HepG2 (cell line): ENCODE results near the gene THADA. TPM values are rescaled to one million over a fixed set of nuclear protein-coding genes. Genes with fewer than 3 reads are reported as not detected.
A peak's percentile ranks its signal among the peaks of the same experiment; 100 is the strongest.

ENCODE experiments used
- CEBPG ChIP-seq: IDR thresholded peaks from 2 replicates; pipeline ENCODE4 v1.6.1; 2016
- CENPX ChIP-seq: sonication (generic); formaldehyde crosslinking; IDR thresholded peaks from 2 replicates; pipeline ENCODE4 v1.9.0; 2021; ENCODE audit warnings: mild to moderate bottlenecking, missing genetic modification reagents, moderate library complexity
- ELF1 ChIP-seq: sonication (generic); formaldehyde crosslinking; IDR thresholded peaks from 2 replicates; pipeline ENCODE4 v1.4.0; 2020; ENCODE audit warnings: missing genetic modification reagents
- GATAD2A ChIP-seq: IDR thresholded peaks from 2 replicates; pipeline ENCODE4 v1.6.1; 2016
- HDAC1 ChIP-seq: sonication (generic); formaldehyde crosslinking; IDR thresholded peaks from 2 replicates; pipeline ENCODE4 v1.5.1; 2020; ENCODE audit warnings: mild to moderate bottlenecking, missing genetic modification reagents
- IRF1 ChIP-seq: sonication (generic); formaldehyde crosslinking; IDR thresholded peaks from 2 replicates; pipeline ENCODE4 v1.4.0; 2020; ENCODE audit warnings: low read depth, mild to moderate bottlenecking, missing genetic modification reagents
- MATR3 ChIP-seq: sonication (generic); formaldehyde crosslinking; IDR thresholded peaks from 2 replicates; pipeline ENCODE4 v1.4.0; 2020; ENCODE audit warnings: missing genetic modification reagents
- MAZ ChIP-seq, 2 experiments: sonication (generic) in 1 of 2; formaldehyde crosslinking in 1 of 2; IDR thresholded peaks; 2 replicates each; pipeline versions ENCODE4 v1.5.0 to v1.6.1; 2012 to 2020; ENCODE audit warnings: low read depth in 2 of 2, mild to moderate bottlenecking in 2 of 2, borderline replicate concordance in 1 of 2, improper control_type of control experiment in 1 of 2, low read length in 1 of 2, missing genetic modification reagents in 1 of 2, moderate library complexity in 1 of 2
- MED1 ChIP-seq: sonication (generic); formaldehyde crosslinking; IDR thresholded peaks from 2 replicates; pipeline ENCODE4 v1.4.0; 2020; ENCODE audit warnings: missing genetic modification reagents
- NAIF1 ChIP-seq: sonication (generic); formaldehyde crosslinking; IDR thresholded peaks from 2 replicates; pipeline ENCODE4 v1.5.0; 2020; ENCODE audit warnings: mild to moderate bottlenecking, missing genetic modification reagents, borderline replicate concordance
- PAWR ChIP-seq: sonication (generic); formaldehyde crosslinking; IDR thresholded peaks from 2 replicates; pipeline ENCODE4 v1.4.0; 2020; ENCODE audit warnings: missing genetic modification reagents, mild to moderate bottlenecking, borderline replicate concordance
- PHF8 ChIP-seq: sonication (generic); formaldehyde crosslinking; IDR thresholded peaks from 2 replicates; pipeline ENCODE4 v1.5.0; 2020; ENCODE audit warnings: missing genetic modification reagents
- REXO4 ChIP-seq: sonication (generic); formaldehyde crosslinking; IDR thresholded peaks from 2 replicates; pipeline ENCODE4 v1.8.0; 2022; ENCODE audit warnings: missing genetic modification reagents, mild to moderate bottlenecking, borderline replicate concordance
- RFX3 ChIP-seq: IDR thresholded peaks from 2 replicates; pipeline ENCODE4 v1.6.1; 2016; ENCODE audit warnings: missing biosample characterization, missing genetic modification reagents
- SNAPC5 ChIP-seq: sonication (generic); formaldehyde crosslinking; IDR thresholded peaks from 2 replicates; pipeline ENCODE4 v1.8.1; 2023; ENCODE audit warnings: mild to moderate bottlenecking, missing genetic modification reagents, borderline replicate concordance
- SP1 ChIP-seq, 2 experiments: fragments of 450-650 bp in 1 of 2; sonication (generic) in 1 of 2; formaldehyde crosslinking in 1 of 2; IDR thresholded peaks; 2 replicates each; pipeline versions ENCODE4 v1.4.0 to v1.6.1; 2016 to 2020; ENCODE audit warnings: missing genetic modification reagents in 1 of 2
- STAG1 ChIP-seq: sonication (generic); formaldehyde crosslinking; IDR thresholded peaks from 2 replicates; pipeline ENCODE4 v1.4.0; 2020; ENCODE audit warnings: missing genetic modification reagents
- TMF1 ChIP-seq: sonication (generic); formaldehyde crosslinking; IDR thresholded peaks from 2 replicates; pipeline ENCODE4 v1.8.1; 2022; ENCODE audit warnings: low read depth, missing genetic modification reagents
- YEATS4 ChIP-seq: sonication (generic); formaldehyde crosslinking; IDR thresholded peaks from 2 replicates; pipeline ENCODE4 v1.4.0; 2020; ENCODE audit warnings: missing genetic modification reagents, borderline replicate concordance
- ZBTB21 ChIP-seq: sonication (generic); formaldehyde crosslinking; IDR thresholded peaks from 2 replicates; pipeline ENCODE4 v1.4.0; 2020; ENCODE audit warnings: missing genetic modification reagents
- ZBTB34 ChIP-seq: sonication (generic); formaldehyde crosslinking; IDR thresholded peaks from 2 replicates; pipeline ENCODE4 v1.8.0; 2022; ENCODE audit warnings: mild to moderate bottlenecking, missing genetic modification reagents
- ZBTB8A ChIP-seq: sonication (generic); formaldehyde crosslinking; IDR thresholded peaks from 2 replicates; pipeline ENCODE4 v1.4.0; 2020; ENCODE audit warnings: mild to moderate bottlenecking, low read depth, missing genetic modification reagents, borderline replicate concordance
- ZFP62 ChIP-seq: sonication (generic); formaldehyde crosslinking; IDR thresholded peaks from 2 replicates; pipeline ENCODE4 v1.4.0; 2020; ENCODE audit warnings: missing genetic modification reagents
- ZMYM2 ChIP-seq: sonication (generic); formaldehyde crosslinking; IDR thresholded peaks from 2 replicates; pipeline ENCODE4 v1.8.0; 2022; ENCODE audit warnings: mild to moderate bottlenecking, missing genetic modification reagents
- ZNF292 ChIP-seq: sonication (generic); formaldehyde crosslinking; IDR thresholded peaks from 2 replicates; pipeline ENCODE4 v1.8.1; 2022; ENCODE audit warnings: mild to moderate bottlenecking, low read depth, missing genetic modification reagents, borderline replicate concordance
- ZNF441 ChIP-seq: sonication (generic); formaldehyde crosslinking; IDR thresholded peaks from 2 replicates; pipeline ENCODE4 v1.7.0; 2021; ENCODE audit warnings: missing genetic modification reagents, borderline replicate concordance
- ZNF451 ChIP-seq: sonication (generic); formaldehyde crosslinking; IDR thresholded peaks from 2 replicates; pipeline ENCODE4 v1.5.0; 2020; ENCODE audit warnings: mild to moderate bottlenecking, missing genetic modification reagents
- ZNF550 ChIP-seq: sonication (generic); formaldehyde crosslinking; IDR thresholded peaks from 2 replicates; pipeline ENCODE4 v1.4.0; 2020; ENCODE audit warnings: mild to moderate bottlenecking, missing genetic modification reagents, borderline replicate concordance
- ZNF713 ChIP-seq: sonication (generic); formaldehyde crosslinking; IDR thresholded peaks from 2 replicates; pipeline ENCODE4 v1.4.0; 2020; ENCODE audit warnings: mild to moderate bottlenecking, missing genetic modification reagents
- ZNF839 ChIP-seq: sonication (generic); formaldehyde crosslinking; IDR thresholded peaks from 2 replicates; pipeline ENCODE4 v1.4.0; 2020; ENCODE audit warnings: missing genetic modification reagents, mild to moderate bottlenecking, borderline replicate concordance
- polyA plus RNA-seq, 8 experiments: library from polyadenylated mRNA; depleted of rRNA in 3 of 8; stranded (reverse) in 7 of 8; unstranded in 1 of 8; fragments of >200 nt; fragmentation: Illumina TruSeq in 4 of 8; extraction: Trizol in 4 of 8; gene quantifications; 2 replicates each; pipeline versions ENCODE4 v1.2.1 to v1.2.3, GENCODE V29; 2011 to 2016; ENCODE audit warnings: low read depth in 4 of 8, missing spikeins in 1 of 8, mixed read lengths in 1 of 8; ENCODE audit not compliant: insufficient read depth in 1 of 8
- total RNA-seq, 5 experiments: library from RNA; depleted of rRNA; stranded (reverse); fragments of >200 nt; fragmentation: Illumina TruSeq; extraction: Trizol; gene quantifications; 2 replicates each; pipeline ENCODE4 v1.2.3, GENCODE V29; 2016; ENCODE audit warnings: low read depth in 1 of 5

Gene THADA
- total and polyA plus RNA-seq, 2 of the 13 experiments (the other 11 are each of a cell fraction or from before 2014, with no cell fraction given), result 12.7 to 21.7 TPM

- TF ChIP-seq ZNF451 (CRISPR knock-in tag), result no peak; the same call in 1 of the 2 replicates
- peak; percentile 82 for TF ChIP-seq RFX3 (CRISPR knock-in tag)
- TF ChIP-seq SP1 (IDR thresholded peaks at IDR 0.05), result no peak
- TF ChIP-seq SP1 (CRISPR knock-in tag; IDR thresholded peaks at IDR 0.05), result no peak; the same call in 1 of the 2 replicates
- TF ChIP-seq ZNF292, result peak; percentile 73; the same call in 1 of the 2 replicates
- no peak for TF ChIP-seq STAG1
- peak; percentile 44 for TF ChIP-seq GATAD2A (CRISPR knock-in tag)
- TF ChIP-seq ELF1 (CRISPR knock-in tag), result peak; percentile 99
- TF ChIP-seq SNAPC5 (CRISPR knock-in tag), result no peak
- no peak; the same call in 1 of the 2 replicates for TF ChIP-seq ZNF839 (CRISPR knock-in tag)
- TF ChIP-seq IRF1 (CRISPR knock-in tag), result no peak
- TF ChIP-seq HDAC1 (CRISPR knock-in tag), result peak; percentile 98
- no peak; the same call in 1 of the 2 replicates for TF ChIP-seq ZNF550 (CRISPR knock-in tag)
- peak; percentile 55 for TF ChIP-seq ZBTB34
- no peak for TF ChIP-seq ZMYM2
- TF ChIP-seq MED1 (CRISPR knock-in tag), result peak; percentile 80
- TF ChIP-seq PHF8 (CRISPR knock-in tag), result peak; percentile 94
- TF ChIP-seq ZNF441, result peak; percentile 84
- TF ChIP-seq ZFP62 (CRISPR knock-in tag), result no peak
- TF ChIP-seq NAIF1 (CRISPR knock-in tag), result peak; percentile 87; the same call in 1 of the 2 replicates
- 0 out of 2 replicates have a peak, but pooled peaks have one; percentile 57 for TF ChIP-seq REXO4
- 0 out of 2 replicates have a peak, but pooled peaks have one; percentile 59 for TF ChIP-seq ZBTB8A
- TF ChIP-seq MAZ (IDR thresholded peaks at IDR 0.05; ENCODE audit: borderline replicate concordance, low read depth, low read length), result peak; percentile 96
- peak; percentile 93 for TF ChIP-seq MAZ (CRISPR knock-in tag; IDR thresholded peaks at IDR 0.05; ENCODE audit: low read depth)
- no peak; the same call in 1 of the 2 replicates for TF ChIP-seq PAWR (CRISPR knock-in tag)
- TF ChIP-seq ZBTB21 (CRISPR knock-in tag), result peak; percentile 98
- TF ChIP-seq TMF1 (CRISPR knock-in tag), result peak; percentile 87; the same call in 1 of the 2 replicates
- no peak for TF ChIP-seq CENPX
- TF ChIP-seq YEATS4 (CRISPR knock-in tag), result peak; percentile 97
- no peak for TF ChIP-seq ZNF713 (CRISPR knock-in tag)
- no peak for TF ChIP-seq MATR3
- TF ChIP-seq CEBPG (CRISPR knock-in tag), result peak; percentile 66
These were observed at the start of gene THADA (continued) for GRCh38 chr2:43595603-43596412.
